SW 1271 (cell line): Measurements from ENCODE around the gene OR2D3.
"Not testable (repeated sequence)": the region's sequence is repeated elsewhere in the genome, so short reads cannot be mapped to it uniquely, and the experiment has no call there.

Source experiments
- DNase-seq, 2 experiments: peaks; one replicate each; lab custom pipeline; 2025; lab: John Stamatoyannopoulos, UW

OR2D3 gene

GRCh38 chr11:6920702-6921101 is at the start of gene OR2D3:
Gene OR2D3, plus strand, starts transcription at chr11:6921002. Its CDS starts 0 bp downstream, at chr11:6921002.
- no peak for DNase-seq

- DNase-seq, result no peak
These were observed 49.5 kb upstream of the OR2D3 start for GRCh38 chr11:6871278-6871677.

GRCh38 chr11:6875761-6876160 is 45.0 kb upstream of the OR2D3 start:
- no peak for DNase-seq

GRCh38 chr11:6876325-6876724 is 44.5 kb upstream of the OR2D3 start, which contains the start of gene OR10A4:
Gene OR10A4, plus strand, starts transcription at chr11:6876625. Its CDS starts 23 bp downstream, at chr11:6876648.
- DNase-seq, result no peak

- DNase-seq, result no peak
These were observed 43.9 kb upstream of the OR2D3 start for GRCh38 chr11:6876914-6877313.

- no peak for DNase-seq
These were observed 38.1 kb upstream of the OR2D3 start for GRCh38 chr11:6882751-6883150.

- not testable (repeated sequence) for DNase-seq
These were observed 33.1 kb upstream of the OR2D3 start for GRCh38 chr11:6887711-6888110.

GRCh38 chr11:6888830-6889229 is 32.0 kb upstream of the OR2D3 start:
- DNase-seq, result no peak

GRCh38 chr11:6889835-6890234 is 31.0 kb upstream of the OR2D3 start:
- DNase-seq, result no peak

- DNase-seq, result no peak
These were observed 28.4 kb upstream of the OR2D3 start, which contains the start of gene OR2D2 for GRCh38 chr11:6892400-6892799. Gene OR2D2, minus strand, starts transcription at chr11:6892500. Its CDS starts 0 bp downstream, at chr11:6892500.

GRCh38 chr11:6894097-6894496 is 26.7 kb upstream of the OR2D3 start:
- DNase-seq, result no peak

- no peak for DNase-seq
These were observed 25.8 kb upstream of the OR2D3 start for GRCh38 chr11:6895010-6895409.

- no peak for DNase-seq
These were observed 21.9 kb upstream of the OR2D3 start for GRCh38 chr11:6898911-6899310.

GRCh38 chr11:6900327-6900999 is 20.3 kb upstream of the OR2D3 start:
- DNase-seq, result peak in 1 of 2 experiments; percentile 10

GRCh38 chr11:6904804-6905203 is 16.0 kb upstream of the OR2D3 start:
- DNase-seq, result not testable (repeated sequence)

GRCh38 chr11:6911378-6911777 is 9.4 kb upstream of the OR2D3 start:
- no peak for DNase-seq

- no peak for DNase-seq
These were observed 8.9 kb upstream of the OR2D3 start for GRCh38 chr11:6911948-6912347.

- no peak for DNase-seq
These were observed 1.1 kb upstream of the OR2D3 start for GRCh38 chr11:6919698-6920097.

GRCh38 chr11:6925007-6925577 is 4.3 kb downstream of the OR2D3 start:
- no peak for DNase-seq

- peak in 1 of 2 experiments; percentile 17 for DNase-seq
These were observed 4.9 kb downstream of the OR2D3 start for GRCh38 chr11:6925636-6926207.

GRCh38 chr11:6926208-6927029 is 5.6 kb downstream of the OR2D3 start, which contains the start of gene ZNF215:
Gene ZNF215, plus strand, starts transcription at chr11:6926426. Its CDS starts 5,847 bp downstream, at chr11:6932273.
- peak; percentile 62 to 66 for DNase-seq

GRCh38 chr11:6927030-6927617 is 6.3 kb downstream of the OR2D3 start:
- no peak for DNase-seq
